GM12878 (cell line): ENCODE results near the gene ETFBKMT. TPM values are rescaled to one million over a fixed set of nuclear protein-coding genes. Genes with fewer than 3 reads are reported as not detected.
A peak's percentile ranks its signal among the peaks of the same experiment; 100 is the strongest.

Experiments used
- ATAC-seq: fragments of 200-7000 bp; cut with Tn5 transposase; 3 replicates; pipeline ENCODE4 v1.9.1; 2020; ENCODE audit warnings: mild to moderate bottlenecking, moderate library complexity
- Bru-seq: library from RNA; stranded (reverse); fragments of 400-500 nt; gene quantifications from one replicate; lab custom pipeline; 2021; lab: Mats Ljungman, UMichigan
- BruChase-seq, 2 experiments: library from RNA; stranded (reverse); fragments of 400-500 nt; gene quantifications; one replicate each; lab custom pipeline; 2021; lab: Mats Ljungman, UMichigan
- BruUV-seq: library from RNA; stranded (reverse); fragments of 400-500 nt; replicated peaks from 2 replicates; lab custom pipeline; 2021; lab: Mats Ljungman, UMichigan
- CTCF ChIA-PET: fragments of 300-600 bp; sonication (Branson Sonifier 250); formaldehyde crosslinking; extraction: SDS; loops from one replicate; lab custom pipeline; 2021; ENCODE audit warnings: inconsistent platforms; lab: Yijun Ruan, JAX
- POLR2A ChIA-PET: fragments of 350-600 bp; formaldehyde crosslinking; extraction: SDS; loops from one replicate; lab custom pipeline; 2021; ENCODE audit warnings: inconsistent platforms; lab: Charles Lee
- RAD21 ChIA-PET: fragments of 300-600 bp; sonication (Branson Sonifier 250); formaldehyde crosslinking; loops from one replicate; lab custom pipeline; 2023; ENCODE audit warnings: antibody characterized with exemption; ENCODE audit not compliant: unreplicated experiment; lab: Charles Lee
- SMC1A ChIA-PET: fragments of 300-600 bp; sonication (Branson Sonifier 250); formaldehyde crosslinking; loops from one replicate; lab custom pipeline; 2023; ENCODE audit not compliant: unreplicated experiment, uncharacterized antibody; lab: Charles Lee
- DNase-seq: peaks from one replicate; pipeline ENCODE4 v3.0.0-alpha.2; 2011; ENCODE audit warnings: low read depth, low spot score
- FAIRE-seq: peaks from 3 replicates; lab custom pipeline; 2011; peaks lifted over from hg19 to GRCh38; lab: Jason Lieb, UNC
- H2AFZ ChIP-seq: 2 replicates; pipeline ENCODE4 v1.6.0; 2011; ENCODE audit warnings: low read depth, low read length, control low read depth; ENCODE audit not compliant: control insufficient read depth
- H3K27ac ChIP-seq: 2 replicates; pipeline ENCODE4 v1.5.1; 2011; ENCODE audit warnings: control low read depth; ENCODE audit not compliant: control insufficient read depth, insufficient read depth
- H3K27me3 ChIP-seq, 2 experiments: replicated peaks in 1 of 2; 2 replicates each; pipeline versions ENCODE4 v1.6.0 to v1.6.1; 2011; ENCODE audit warnings: low read length in 1 of 2; ENCODE audit not compliant: control insufficient read depth in 2 of 2, insufficient read depth in 2 of 2
- H3K36me3 ChIP-seq, 2 experiments: 2 replicates each; pipeline ENCODE4 v1.5.1; 2011; ENCODE audit warnings: low read length in 1 of 2; ENCODE audit not compliant: control insufficient read depth in 2 of 2, insufficient read depth in 2 of 2
- H3K4me1 ChIP-seq: 2 replicates; pipeline ENCODE4 v1.6.1; 2011; ENCODE audit warnings: mild to moderate bottlenecking, low read length, moderate library complexity, mixed read lengths; ENCODE audit not compliant: control insufficient read depth, insufficient read depth
- H3K4me2 ChIP-seq: 2 replicates; pipeline ENCODE4 v1.6.0; 2011; ENCODE audit warnings: control low read depth; ENCODE audit not compliant: control insufficient read depth, insufficient read depth
- H3K4me3 ChIP-seq: fragments of 200-600 bp; sonication (generic); 2 replicates; pipeline ENCODE4 v1.5.1; 2016
- H3K79me2 ChIP-seq: 2 replicates; pipeline ENCODE4 v1.6.0; 2011; ENCODE audit warnings: low read length; ENCODE audit not compliant: control insufficient read depth, insufficient read depth
- H3K9ac ChIP-seq: 2 replicates; pipeline ENCODE4 v1.8.0; 2011; ENCODE audit warnings: low read length, control low read depth, mixed read lengths; ENCODE audit not compliant: control insufficient read depth, insufficient read depth
- H3K9me3 ChIP-seq: replicated peaks from 3 replicates; pipeline ENCODE4 v1.5.1; 2011; ENCODE audit warnings: mild to moderate bottlenecking, low read length; ENCODE audit not compliant: control insufficient read depth, insufficient read depth
- H4K20me1 ChIP-seq: 2 replicates; pipeline ENCODE4 v1.6.0; 2011; ENCODE audit not compliant: control insufficient read depth, insufficient read depth
- BCLAF1 ChIP-seq: fragments of 450-650 bp; IDR thresholded peaks from 2 replicates; pipeline ENCODE4 v1.6.1; 2017; ENCODE audit warnings: antibody characterized with exemption, mild to moderate bottlenecking, moderate library complexity
- EZH2 ChIP-seq: IDR thresholded peaks from 2 replicates; pipeline ENCODE4 v1.6.1; 2012; ENCODE audit warnings: low read depth, mild to moderate bottlenecking, control low read depth, inconsistent platforms, low read length, borderline replicate concordance; ENCODE audit not compliant: control insufficient read depth
- HSF1 ChIP-seq: fragments of 150-350 bp; IDR thresholded peaks from 2 replicates; pipeline ENCODE4 v1.6.1; 2014; ENCODE audit warnings: mild to moderate bottlenecking, low read depth, low read length
- NRF1 ChIP-seq: conservative IDR thresholded peaks from 2 replicates; pipeline ENCODE4 v1.6.1; 2011; ENCODE audit warnings: mild to moderate bottlenecking, low read depth, low read length, improper control_type of control experiment
- RB1 ChIP-seq: fragments of 450-650 bp; formaldehyde crosslinking; IDR thresholded peaks from 2 replicates; pipeline ENCODE4 v1.6.1; 2017; ENCODE audit warnings: mild to moderate bottlenecking, borderline replicate concordance
- SIN3A ChIP-seq: IDR thresholded peaks from 2 replicates; pipeline ENCODE4 v1.6.1; 2012; ENCODE audit warnings: low read depth, low read length, improper control_type of control experiment
- ZBTB11 ChIP-seq: fragments of 450-650 bp; formaldehyde crosslinking; IDR thresholded peaks from 2 replicates; pipeline ENCODE4 v1.5.0; 2022; ENCODE audit warnings: mild to moderate bottlenecking, missing genetic modification characterization
- WGBS: methylation state at CpG from one replicate; pipeline ENCODE4 v1.1.6; 2016; ENCODE audit warnings: low lambda C conversion rate; ENCODE audit not compliant: insufficient replicate concordance, insufficient coverage; ENCODE audit errors: missing lambda C conversion rate; 5-methylcytosine and 5-hydroxymethylcytosine counted together
- in situ Hi-C: fragments of 300-500 bp; cut with MboI; formaldehyde crosslinking; loops from 9 replicates; pipeline ENCODE4 v1.14.3; 2018; ENCODE audit warnings: mixed read lengths
- intact Hi-C: fragments of 100-400 bp; cut with micrococcal nuclease; formaldehyde crosslinking; loops from one replicate; pipeline ENCODE4 v1.14.2; 2022; ENCODE audit not compliant: unreplicated experiment
- long read RNA-seq, 2 experiments: library from polyadenylated mRNA; unstranded; transcript quantifications; one replicate each; pipeline ENCODE4 v2.0.0, GENCODE V29; 2019 to 2020
- polyA minus RNA-seq, 3 experiments: library from RNA; depleted of rRNA, polyadenylated mRNA; stranded (reverse); fragments of >200 nt; gene quantifications; 2 replicates each; pipeline ENCODE4 v1.2.3, GENCODE V29; 2011
- polyA plus RNA-seq, 11 experiments: library from polyadenylated mRNA; depleted of rRNA in 4 of 11; unstranded in 6 of 11; stranded (reverse) in 5 of 11; fragments of >200 nt; fragmentation: Nextera tagmentation in 4 of 11; fragmentation: Illumina TruSeq in 1 of 11; extraction: Ambion mirVana in 4 of 11; extraction: Trizol in 1 of 11; gene quantifications; 1 replicate in 1 of 11; 2 replicates in 10 of 11; pipeline versions ENCODE4 v1.2.1 to v1.2.3, GENCODE V29; 2011 to 2016; ENCODE audit warnings: inconsistent platforms in 2 of 11, missing spikeins in 2 of 11, low read depth in 1 of 11
- total RNA-seq, 4 experiments: library from RNA; depleted of rRNA in 3 of 4; stranded (reverse); fragments of >200 nt in 3 of 4; fragmentation: Illumina TruSeq in 1 of 4; extraction: Trizol in 1 of 4; gene quantifications; 2 replicates each; pipeline versions ENCODE4 v1.2.1 to v1.2.3, GENCODE V29; 2013 to 2021

Gene ETFBKMT
- 0.77 and 1.4 TPM in 2 replicates for total RNA-seq (2013; cell fraction: nucleolus; rRNA removed)
- total RNA-seq (2014; rRNA removed) = 0.60 and 0.68 TPM in 2 replicates
- 0.37 and 0.63 TPM in 2 replicates for total RNA-seq (2014; rRNA removed; fragmentation: Illumina TruSeq; extraction: Trizol)
- 0.56 and 1.4 TPM in 2 replicates for total RNA-seq (2021)
- polyA plus RNA-seq (2011; ENCODE audit: low read depth) = 0.38 TPM
- polyA plus RNA-seq (2011; rRNA removed) = 0.75 and 0.77 TPM in 2 replicates
- 0.64 TPM in 2 replicates for polyA plus RNA-seq (2011; cell fraction: cytosol; rRNA removed)
- 0.27 and 0.32 TPM in 2 replicates for polyA plus RNA-seq (2011; cell fraction: nucleus; rRNA removed)
- polyA plus RNA-seq (2012) = 0.45 and 0.61 TPM in 2 replicates
- polyA plus RNA-seq (2014; fragmentation: Illumina TruSeq; extraction: Trizol) = 0.14 and 0.25 TPM in 2 replicates
- under 1 TPM; 0.49 to 0.79 TPM for polyA plus RNA-seq (2014; fragmentation: Nextera tagmentation; extraction: Ambion mirVana)
- 0.36 and 0.49 TPM in 2 replicates for polyA plus RNA-seq (2014; rRNA removed)
- polyA plus RNA-seq (2016; fragmentation: Nextera tagmentation; extraction: Ambion mirVana) = 1 to 10 TPM in 1 of 2 experiments, under 1 TPM in 1; 0.84 to 1.1 TPM
- polyA minus RNA-seq (2011; rRNA and poly(A)+ RNA removed) = 0.46 and 0.66 TPM in 2 replicates
- not detected in 2 replicates for polyA minus RNA-seq (2011; cell fraction: cytosol; rRNA and poly(A)+ RNA removed)
- polyA minus RNA-seq (2011; cell fraction: nucleus; rRNA and poly(A)+ RNA removed) = 0.24 and 1.3 TPM in 2 replicates
- percentile 34 among the genes with signal in this experiment for Bru-seq, nascent RNA
- BruChase-seq, experiment 1, labeled RNA remaining after a 6-hour chase = percentile 22 among the genes with signal in this experiment
- BruChase-seq, experiment 2, labeled RNA remaining after a 2-hour chase = percentile 28 among the genes with signal in this experiment
- long read RNA-seq, experiment 1 = 0 reads
- long read RNA-seq, experiment 2, partial matches to known transcripts = 0 of 3 reads
- long read RNA-seq, experiment 2, other reads (novel, unspliced or antisense) = 1 of 3 reads

GRCh38 chr12:31659087-31659942 lies at the start of gene ETFBKMT:
ETFBKMT (plus strand) TSS chr12:31659688; CDS start chr12:31661954, 2,266 bp downstream.
- intact Hi-C loops = no loop called here
- in situ Hi-C loops = loop anchor here (25.0 kb wide), 1 partner anchor 1253 kb away; no protein-coding TSS in a partner anchor
- under 1% methylated on average over 46 of the region's 47 CpGs for WGBS
- FAIRE-seq = peak; percentile 99
- Histone ChIP-seq H3K4me2 (peak within 1 kb of the TSS; percentile 82), H4K20me1 (no peaks in the 10 kb centered on the region), H3K9me3 (no peaks in the 10 kb centered on the region), H3K79me2 (no peaks in the 10 kb centered on the region), H3K4me1 (peaks cover 5% of the 10 kb centered on the region; the same call in 1 of the 2 replicates), H2AFZ (peak within 1 kb of the TSS; percentile 99), H3K27ac (peak within 1 kb of the TSS; percentile 87), H3K9ac (peak within 1 kb of the TSS; percentile 77), H3K27me3 (no peaks in the 10 kb centered on the region), H3K4me3 (peak within 1 kb of the TSS; percentile 85), H3K36me3 (no peaks in the 10 kb centered on the region)
- peak; percentile 90 for DNase-seq
- RAD21 ChIA-PET = interaction anchor here (0.8 to 1.8 kb wide), 7 partner anchors 23 to 1096 kb away, joined by 3 to 6 read pairs (median 3); partner anchors contain the start of gene YARS2
- peak; percentile 99 for ATAC-seq
- CTCF ChIA-PET = interaction anchor here (0.5 to 1.8 kb wide), 7 partner anchors 23 to 1096 kb away, joined by 3 to 8 read pairs (median 3); partner anchors contain the start of gene YARS2
- SMC1A ChIA-PET = interaction anchor here (0.6 to 1.5 kb wide), 9 partner anchors 12 to 360 kb away, joined by 3 to 6 read pairs (median 3); no protein-coding TSS in a partner anchor
- TSS peak; percentile 95 for BruUV-seq
- POLR2A ChIA-PET = interaction anchor here (0.6 to 1.1 kb wide), 2 partner anchors 93 to 153 kb away, joined by 3 read pairs; no protein-coding TSS in a partner anchor
- TF ChIP-seq HSF1 (no peak), NRF1 (no peak), SIN3A (peak; percentile 80; the same call in 1 of the 2 replicates), RB1 (peak; percentile 92), EZH2 (no peak), ZBTB11 (CRISPR knock-in tag) (no peak), BCLAF1 (no peak)
